HepG2 (cell line): ENCODE results near the gene KLC4. TPM values are rescaled to one million over a fixed set of nuclear protein-coding genes. Genes with fewer than 3 reads are reported as not detected.

Experiments used
- CREB1 ChIP-seq, 2 experiments: fragments of 450-650 bp in 1 of 2; IDR thresholded peaks; 2 replicates each; pipeline ENCODE4 v1.6.1; 2016 to 2017; ENCODE audit warnings: control low read depth in 1 of 2, mild to moderate bottlenecking in 1 of 2, missing compliant biosample characterization in 1 of 2, missing genetic modification characterization in 1 of 2
- ETV5 ChIP-seq: IDR thresholded peaks from 2 replicates; pipeline ENCODE4 v1.6.1; 2018; ENCODE audit warnings: missing biosample characterization, missing genetic modification reagents, inconsistent platforms, borderline replicate concordance
- HINFP ChIP-seq: sonication (generic); formaldehyde crosslinking; IDR thresholded peaks from 2 replicates; pipeline ENCODE4 v1.4.0; 2020; ENCODE audit warnings: low read depth, mild to moderate bottlenecking, missing genetic modification reagents
- HNF4A ChIP-seq: sonication (generic); formaldehyde crosslinking; IDR thresholded peaks from 2 replicates; pipeline ENCODE4 v1.4.0; 2020; ENCODE audit warnings: missing genetic modification reagents
- MXI1 ChIP-seq: IDR thresholded peaks from 3 replicates; pipeline ENCODE4 v1.6.1; 2012; ENCODE audit warnings: low read depth, low read length, inconsistent platforms, borderline replicate concordance
- MYPOP ChIP-seq: sonication (generic); formaldehyde crosslinking; IDR thresholded peaks from 2 replicates; pipeline ENCODE4 v1.8.1; 2023; ENCODE audit warnings: mild to moderate bottlenecking, moderate library complexity, missing genetic modification reagents
- PAX8 ChIP-seq: sonication (generic); formaldehyde crosslinking; IDR thresholded peaks from 2 replicates; pipeline ENCODE4 v1.8.0; 2022; ENCODE audit warnings: mild to moderate bottlenecking, missing genetic modification reagents, borderline replicate concordance
- RARG ChIP-seq: sonication (generic); formaldehyde crosslinking; IDR thresholded peaks from 2 replicates; pipeline ENCODE4 v1.4.0; 2020; ENCODE audit warnings: low read depth, mild to moderate bottlenecking, missing genetic modification reagents
- SP5 ChIP-seq: IDR thresholded peaks from 2 replicates; pipeline ENCODE4 v1.6.1; 2016; ENCODE audit warnings: low read depth, borderline replicate concordance
- TARDBP ChIP-seq: sonication (generic); formaldehyde crosslinking; IDR thresholded peaks from 2 replicates; pipeline ENCODE4 v1.8.0; 2022; ENCODE audit warnings: mild to moderate bottlenecking, missing genetic modification reagents
- ZBTB14 ChIP-seq: sonication (generic); formaldehyde crosslinking; IDR thresholded peaks from 2 replicates; pipeline ENCODE4 v1.4.0; 2020; ENCODE audit warnings: missing genetic modification reagents
- ZBTB2 ChIP-seq: sonication (generic); formaldehyde crosslinking; IDR thresholded peaks from 2 replicates; pipeline ENCODE4 v1.8.0; 2022; ENCODE audit warnings: low read depth, missing genetic modification reagents
- ZNF382 ChIP-seq: sonication (generic); formaldehyde crosslinking; IDR thresholded peaks from 2 replicates; pipeline ENCODE4 v1.5.0; 2020; ENCODE audit warnings: missing genetic modification reagents, mild to moderate bottlenecking, borderline replicate concordance
- ZNF672 ChIP-seq: sonication (generic); formaldehyde crosslinking; IDR thresholded peaks from 2 replicates; pipeline ENCODE4 v1.8.1; 2022; ENCODE audit warnings: missing genetic modification reagents
- ZNF713 ChIP-seq: sonication (generic); formaldehyde crosslinking; IDR thresholded peaks from 2 replicates; pipeline ENCODE4 v1.4.0; 2020; ENCODE audit warnings: mild to moderate bottlenecking, missing genetic modification reagents
- ZNF770 ChIP-seq: sonication (generic); formaldehyde crosslinking; IDR thresholded peaks from 2 replicates; pipeline ENCODE4 v1.5.0; 2020; ENCODE audit warnings: mild to moderate bottlenecking, missing genetic modification reagents
- ZNF850 ChIP-seq: sonication (generic); formaldehyde crosslinking; conservative IDR thresholded peaks from 2 replicates; pipeline ENCODE4 v1.9.0; 2021; ENCODE audit warnings: mild to moderate bottlenecking, missing genetic modification reagents
- ZSCAN20 ChIP-seq: sonication (generic); formaldehyde crosslinking; IDR thresholded peaks from 2 replicates; pipeline ENCODE4 v1.4.0; 2020; ENCODE audit warnings: missing genetic modification reagents, mild to moderate bottlenecking, borderline replicate concordance
- polyA plus RNA-seq, 8 experiments: library from polyadenylated mRNA; depleted of rRNA in 3 of 8; stranded (reverse) in 7 of 8; unstranded in 1 of 8; fragments of >200 nt; fragmentation: Illumina TruSeq in 4 of 8; extraction: Trizol in 4 of 8; gene quantifications; 2 replicates each; pipeline versions ENCODE4 v1.2.1 to v1.2.3, GENCODE V29; 2011 to 2016; ENCODE audit warnings: low read depth in 4 of 8, missing spikeins in 1 of 8, mixed read lengths in 1 of 8; ENCODE audit not compliant: insufficient read depth in 1 of 8
- total RNA-seq, 5 experiments: library from RNA; depleted of rRNA; stranded (reverse); fragments of >200 nt; fragmentation: Illumina TruSeq; extraction: Trizol; gene quantifications; 2 replicates each; pipeline ENCODE4 v1.2.3, GENCODE V29; 2016; ENCODE audit warnings: low read depth in 1 of 5
- TF ChIP-seq, protein P1 (sequence below): sonication (generic); formaldehyde crosslinking; IDR thresholded peaks from 2 replicates; pipeline ENCODE4 v1.8.1; 2023; ENCODE audit warnings: missing genetic modification reagents, mild to moderate bottlenecking, borderline replicate concordance

The KLC4 gene
- total and polyA plus RNA-seq, 2 of the 13 experiments (the other 11 are each of a cell fraction or from before 2014, with no cell fraction given) = 45.4 to 70.4 TPM

- TF ChIP-seq HNF4A (CRISPR knock-in tag) = peak; percentile 24; the same call in 1 of the 2 replicates
- TF ChIP-seq PAX8 (CRISPR knock-in tag) = 0 out of 2 replicates have a peak, but pooled peaks have one; percentile 59
- peak; percentile 76; the same call in 1 of the 2 replicates for TF ChIP-seq ZNF672
- TF ChIP-seq, protein P1, sequence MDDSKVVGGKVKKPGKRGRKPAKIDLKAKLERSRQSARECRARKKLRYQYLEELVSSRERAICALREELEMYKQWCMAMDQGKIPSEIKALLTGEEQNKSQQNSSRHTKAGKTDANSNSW (CRISPR knock-in tag) = peak; percentile 92
- TF ChIP-seq MXI1 = peak; percentile 86; the same call in 1 of the 3 replicates
- peak; percentile 76 for TF ChIP-seq ETV5
- TF ChIP-seq TARDBP (CRISPR knock-in tag) = no peak; the same call in 1 of the 2 replicates
- peak; percentile 37; the same call in 1 of the 2 replicates for TF ChIP-seq ZBTB14 (CRISPR knock-in tag)
- TF ChIP-seq ZNF850 (CRISPR knock-in tag) = no peak
- 0 out of 2 replicates have a peak, but pooled peaks have one; percentile 25 for TF ChIP-seq ZSCAN20 (CRISPR knock-in tag)
- TF ChIP-seq RARG (CRISPR knock-in tag) = no peak
- TF ChIP-seq ZNF382 (CRISPR knock-in tag) = no peak
- peak; percentile 94 for TF ChIP-seq SP5 (CRISPR knock-in tag)
- TF ChIP-seq CREB1 (IDR thresholded peaks at IDR 0.05) = peak; percentile 31; the same call in 1 of the 2 replicates
- TF ChIP-seq CREB1 (CRISPR knock-in tag; IDR thresholded peaks at IDR 0.05) = peak; percentile 63
- TF ChIP-seq ZNF713 (CRISPR knock-in tag) = no peak
- TF ChIP-seq ZNF770 (CRISPR knock-in tag) = no peak; the same call in 1 of the 2 replicates
- TF ChIP-seq ZBTB2 (CRISPR knock-in tag) = 0 out of 2 replicates have a peak, but pooled peaks have one; percentile 53
- no peak; the same call in 1 of the 2 replicates for TF ChIP-seq HINFP (CRISPR knock-in tag)
- peak; percentile 42; the same call in 1 of the 2 replicates for TF ChIP-seq MYPOP (CRISPR knock-in tag)
These were observed 38.0 kb upstream of the KLC4 start, which contains the start of gene RRP36 (continued) for GRCh38 chr6:43021270-43022047.
